ENCODE results near the gene MUL1.
"Not testable (repeated sequence)": the region's sequence is repeated elsewhere in the genome, so short reads cannot be mapped to it uniquely, and the experiment has no call there.

Gene MUL1

GRCh38 chr1:20507564-20508410 is at the start of gene MUL1:
TSS of gene MUL1 (minus strand) at chr1:20508151. CDS start at chr1:20508024, 127 bp downstream.
- DNase-seq (ENCODE audit: low read depth in 2 of 2, low spot score in 1 of 2), result peak; percentile 86 to 91

GRCh38 chr1:20555758-20556120 is 47.8 kb upstream of the MUL1 start:
- DNase-seq (ENCODE audit: low read depth in 2 of 2, low spot score in 1 of 2), result no peak

- DNase-seq (ENCODE audit: low read depth in 2 of 2, low spot score in 1 of 2), result no peak
Observed at GRCh38 chr1:20555025-20555757, 47.2 kb upstream of the MUL1 start.

GRCh38 chr1:20552728-20553445 is 44.9 kb upstream of the MUL1 start:
- DNase-seq (ENCODE audit: low read depth in 2 of 2, low spot score in 1 of 2), result no peak

GRCh38 chr1:20551945-20552727 is 44.2 kb upstream of the MUL1 start, which contains the start of gene FAM43B:
TSS of gene FAM43B (plus strand) at chr1:20552573. CDS start at chr1:20552974, 401 bp downstream.
- DNase-seq (ENCODE audit: low read depth in 2 of 2, low spot score in 1 of 2), result no peak

- DNase-seq (ENCODE audit: low read depth in 2 of 2, low spot score in 1 of 2), result no peak
Observed at GRCh38 chr1:20551161-20551560, 43.2 kb upstream of the MUL1 start.

GRCh38 chr1:20546637-20547036 is 38.7 kb upstream of the MUL1 start:
- no peak for DNase-seq (ENCODE audit: low read depth in 2 of 2, low spot score in 1 of 2)

GRCh38 chr1:20540281-20540680 is 32.3 kb upstream of the MUL1 start:
- DNase-seq (ENCODE audit: low read depth in 2 of 2, low spot score in 1 of 2), result no peak

- DNase-seq (ENCODE audit: low read depth in 2 of 2, low spot score in 1 of 2), result no peak
Observed at GRCh38 chr1:20538760-20539551, 31.0 kb upstream of the MUL1 start.

GRCh38 chr1:20538227-20538626 is 30.3 kb upstream of the MUL1 start:
- DNase-seq (ENCODE audit: low read depth in 2 of 2, low spot score in 1 of 2), result no peak

- DNase-seq (ENCODE audit: low read depth in 2 of 2, low spot score in 1 of 2), result no peak
Observed at GRCh38 chr1:20534659-20535417, 26.9 kb upstream of the MUL1 start.

- no peak for DNase-seq (ENCODE audit: low read depth in 2 of 2, low spot score in 1 of 2)
Observed at GRCh38 chr1:20533635-20534034, 25.7 kb upstream of the MUL1 start.

GRCh38 chr1:20530901-20531300 is 22.9 kb upstream of the MUL1 start:
- no peak for DNase-seq (ENCODE audit: low read depth in 2 of 2, low spot score in 1 of 2)

- no peak for DNase-seq (ENCODE audit: low read depth in 2 of 2, low spot score in 1 of 2)
Observed at GRCh38 chr1:20530306-20530705, 22.4 kb upstream of the MUL1 start.

GRCh38 chr1:20528221-20528620 is 20.3 kb upstream of the MUL1 start:
- DNase-seq (ENCODE audit: low read depth in 2 of 2, low spot score in 1 of 2), result no peak

GRCh38 chr1:20526267-20526666 is 18.3 kb upstream of the MUL1 start:
- DNase-seq (ENCODE audit: low read depth in 2 of 2, low spot score in 1 of 2), result no peak

GRCh38 chr1:20521960-20522861 is 14.3 kb upstream of the MUL1 start:
- DNase-seq (ENCODE audit: low read depth in 2 of 2, low spot score in 1 of 2), result peak; percentile 12 to 46

GRCh38 chr1:20519609-20520262 is 11.8 kb upstream of the MUL1 start:
- DNase-seq (ENCODE audit: low read depth in 2 of 2, low spot score in 1 of 2), result not testable (repeated sequence)
